ENCODE measurements around the gene YTHDF2. TPM values are rescaled to one million over a fixed set of nuclear protein-coding genes. Genes with fewer than 3 reads are reported as not detected.
"Not testable (repeated sequence)": the region's sequence is repeated elsewhere in the genome, so short reads cannot be mapped to it uniquely, and the experiment has no call there.

Gene YTHDF2
- total RNA-seq (2014; rRNA removed; shearing (Covaris generic)) = 48.2 and 51.3 TPM in 2 replicates

GRCh38 chr1:28736450-28737306 is at the start of gene YTHDF2:
YTHDF2 (plus strand) TSS chr1:28736940; CDS start chr1:28737121, 181 bp downstream.
- peak; percentile 79 for DNase-seq (ENCODE audit: low spot score)

DNA sequence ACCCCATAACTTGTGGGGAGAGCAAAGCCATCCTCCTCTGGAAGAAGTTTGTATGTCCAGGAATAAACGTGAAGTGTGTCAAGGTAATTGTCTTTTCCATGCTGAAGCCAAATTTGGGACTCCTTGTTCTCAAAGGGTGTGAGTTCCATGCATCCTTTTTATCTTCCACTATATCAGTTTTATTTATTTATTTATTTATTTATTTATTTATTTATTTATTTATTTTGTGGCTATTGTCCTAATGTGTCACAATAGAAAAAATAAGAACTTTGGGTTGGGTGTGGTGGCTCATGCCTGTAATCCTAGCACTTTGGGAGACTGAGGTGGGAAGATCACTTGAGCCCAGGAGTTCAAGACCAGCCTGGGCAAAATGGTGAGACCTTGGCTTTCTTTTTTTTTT is 45.1 kb upstream of the YTHDF2 start:
- not testable (repeated sequence) for DNase-seq (ENCODE audit: low spot score)

DNA sequence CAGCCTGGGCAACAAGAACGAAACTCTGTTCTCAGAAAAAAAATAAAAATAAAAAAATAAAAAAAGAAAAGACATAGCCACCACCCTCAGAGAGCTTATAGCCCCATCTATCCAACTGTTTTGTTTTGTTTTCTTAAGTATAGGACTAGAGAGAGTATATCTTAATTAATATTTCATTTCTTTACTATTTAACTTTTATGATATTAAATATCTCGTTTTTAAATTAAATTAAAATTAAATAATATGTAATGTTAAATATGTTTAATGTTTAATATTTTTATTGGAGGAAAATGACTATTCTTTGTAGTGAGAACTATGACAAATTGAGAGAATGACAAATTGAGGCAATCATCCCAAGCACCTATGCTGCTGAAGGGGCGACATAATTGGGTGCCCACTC is 33.1 kb upstream of the YTHDF2 start:
- no peak for DNase-seq (ENCODE audit: low spot score)

DNA sequence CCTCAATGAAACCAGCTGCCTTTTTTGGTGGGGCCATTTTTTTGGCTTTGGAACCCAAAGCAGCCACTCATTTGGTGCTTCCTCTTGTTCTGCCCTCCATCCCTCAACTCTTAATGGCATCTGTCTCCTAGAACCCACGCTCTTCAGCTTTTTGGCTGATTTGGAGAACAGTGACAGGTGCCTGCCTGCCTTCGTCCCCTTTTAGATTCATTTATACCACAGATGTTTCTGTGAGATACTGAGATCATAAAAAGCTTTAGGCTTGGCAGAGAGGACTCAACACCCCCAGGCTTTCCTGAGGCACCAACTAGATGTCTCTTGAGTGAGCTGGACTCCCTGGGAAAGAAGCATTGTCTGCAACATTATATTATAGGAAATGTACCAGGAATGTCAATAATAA is 20.4 kb upstream of the YTHDF2 start:
- DNase-seq (ENCODE audit: low spot score) = no peak

DNA sequence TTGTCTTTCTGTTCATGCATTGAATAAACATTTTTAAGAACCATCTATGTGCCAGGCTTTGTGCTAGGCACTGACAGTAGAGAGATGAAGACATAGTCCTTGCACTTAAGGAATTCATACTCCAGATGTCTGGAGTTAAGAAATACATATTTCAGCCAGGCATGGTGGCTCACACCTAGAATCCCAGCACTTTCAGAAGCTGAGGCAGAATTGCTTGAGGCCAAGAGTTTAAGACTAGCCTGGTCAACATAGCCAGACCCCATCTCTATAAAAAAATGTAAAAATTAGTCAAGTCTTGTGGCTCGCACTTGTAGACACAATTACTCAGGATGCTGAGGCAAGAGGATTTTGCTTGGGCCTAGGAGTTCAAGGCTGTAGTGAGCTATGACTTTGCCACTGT is 18.6 kb upstream of the YTHDF2 start:
- DNase-seq (ENCODE audit: low spot score) = no peak

DNA sequence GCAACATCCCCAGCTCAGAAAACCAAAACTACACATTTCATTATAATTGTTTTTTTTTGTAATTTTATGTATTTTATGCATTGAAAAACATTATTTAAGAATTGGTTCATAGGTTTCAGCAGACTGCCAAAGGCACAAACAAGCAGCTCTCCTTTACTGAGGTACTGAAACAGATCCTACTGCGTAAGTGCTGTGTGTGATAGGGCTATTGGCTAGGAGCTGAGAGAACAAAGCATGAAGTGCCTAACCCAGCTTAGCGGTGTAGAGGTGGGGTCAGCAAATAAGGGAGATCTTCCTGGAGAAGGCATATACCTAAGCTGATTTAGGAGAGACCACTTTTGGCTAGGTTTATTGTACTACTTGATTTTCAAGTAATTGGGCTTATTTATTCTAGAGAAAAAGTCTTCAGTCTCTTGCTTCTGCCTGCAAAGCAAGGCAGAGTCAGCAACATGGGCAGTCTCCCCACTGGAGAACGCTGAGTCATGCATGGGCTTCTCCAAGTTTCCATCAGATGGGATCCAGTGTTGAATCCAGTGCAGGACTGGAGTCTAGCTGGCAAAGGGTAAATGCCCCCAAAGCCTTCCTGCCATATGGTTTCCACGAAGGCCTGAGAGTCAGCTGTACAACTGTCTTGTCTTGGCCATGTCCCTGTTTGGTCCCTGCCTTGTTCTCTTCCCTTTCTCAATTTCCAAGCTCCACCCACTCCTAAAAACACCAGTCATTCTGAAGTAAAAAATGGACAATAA is 18.0 kb upstream of the YTHDF2 start:
- peak; percentile 3 for DNase-seq (ENCODE audit: low spot score)

DNA sequence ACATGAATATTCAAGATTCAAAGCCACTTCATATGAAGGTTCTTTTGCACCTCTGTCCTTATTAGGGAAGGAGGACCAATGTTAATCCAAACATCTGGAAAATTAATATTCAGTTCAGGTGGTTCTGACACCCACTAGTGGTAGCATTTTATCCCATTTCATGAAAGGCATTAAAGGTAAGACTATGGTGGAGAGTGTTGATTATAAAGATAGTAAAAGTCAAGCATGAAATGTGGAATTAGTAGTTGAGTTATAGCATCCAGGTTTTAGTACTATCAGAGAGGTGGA is 17.5 kb upstream of the YTHDF2 start:
- no peak for DNase-seq (ENCODE audit: low spot score)

GRCh38 chr1:28720376-28720775 is 16.4 kb upstream of the YTHDF2 start:
- DNase-seq (ENCODE audit: low spot score) = no peak

GRCh38 chr1:28721927-28722326 is 14.8 kb upstream of the YTHDF2 start:
- peak; percentile 29 for DNase-seq (ENCODE audit: low spot score)

- DNase-seq (ENCODE audit: low spot score) = not testable (repeated sequence)
Measured at GRCh38 chr1:28725365-28725764, 11.4 kb upstream of the YTHDF2 start.

DNA sequence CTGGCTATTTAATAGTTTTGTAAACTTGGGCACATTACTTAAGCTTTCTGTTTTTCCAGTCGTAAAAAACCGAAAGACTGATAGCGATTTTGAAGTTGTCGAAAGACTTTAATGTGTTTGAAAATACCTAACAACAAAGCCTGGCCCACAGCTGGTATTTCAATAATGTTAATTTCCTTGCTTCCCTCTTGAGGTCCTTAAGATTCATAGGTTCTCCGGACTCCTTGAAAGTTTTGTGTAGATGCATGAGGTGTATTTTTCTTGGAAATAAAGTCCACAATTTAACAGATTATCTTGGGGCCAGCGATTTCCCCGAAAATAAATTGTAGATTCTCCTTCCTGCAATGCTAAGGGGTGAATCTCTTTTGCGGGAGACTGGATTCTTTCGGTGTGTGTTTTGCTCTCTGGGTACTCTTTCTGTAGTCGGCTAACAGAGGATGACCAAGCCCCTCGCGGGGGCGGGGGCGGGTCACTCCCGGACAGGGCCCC is 735 bp upstream of the YTHDF2 start:
- DNase-seq (ENCODE audit: low spot score) = no peak

DNA sequence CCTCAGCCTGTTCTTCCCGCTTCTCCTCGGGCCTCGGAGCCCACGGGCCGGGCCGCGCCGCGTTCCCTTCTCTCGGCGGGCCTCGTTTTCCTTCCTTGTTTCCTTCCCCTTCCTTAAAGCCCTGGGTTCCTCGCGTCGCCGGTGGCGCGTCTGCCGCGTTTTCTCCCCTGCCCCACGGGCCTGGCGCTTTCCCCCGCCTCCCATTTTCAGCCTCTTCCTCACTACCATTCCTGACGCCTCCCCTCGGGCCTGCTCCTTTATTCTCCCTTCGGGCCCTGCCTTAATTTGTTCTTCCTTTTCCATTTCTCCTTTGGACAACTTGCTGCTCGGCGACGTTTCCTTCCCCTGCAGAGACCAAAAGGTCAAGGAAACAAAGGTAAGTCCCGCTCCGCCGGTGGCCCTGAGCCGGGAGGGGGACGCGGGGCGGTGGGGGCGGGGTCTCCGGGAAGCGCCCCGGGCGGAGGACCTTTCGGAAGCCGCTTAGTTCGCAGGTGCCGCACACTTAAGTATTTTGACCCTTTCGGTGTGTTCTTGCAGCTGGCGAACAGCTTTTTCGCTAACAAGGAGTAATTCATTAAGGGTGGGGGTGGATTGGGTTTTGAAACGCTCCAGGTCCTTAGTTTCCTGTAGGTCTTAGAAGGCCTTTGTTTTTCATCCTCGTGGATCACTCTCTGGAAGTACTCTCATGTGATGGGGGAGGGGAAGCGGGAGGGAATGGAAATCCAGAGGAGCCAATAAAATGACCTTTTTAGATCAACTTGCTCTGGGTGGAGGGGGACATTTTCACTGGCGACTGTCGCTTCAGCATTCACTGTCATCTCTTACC is 780 bp downstream of the YTHDF2 start:
- DNase-seq (ENCODE audit: low spot score) = peak; percentile 27

GRCh38 chr1:28740118-28740517 is 3.4 kb downstream of the YTHDF2 start:
- DNase-seq (ENCODE audit: low spot score) = no peak

GRCh38 chr1:28744184-28744583 is 7.4 kb downstream of the YTHDF2 start:
- no peak for DNase-seq (ENCODE audit: low spot score)

DNA sequence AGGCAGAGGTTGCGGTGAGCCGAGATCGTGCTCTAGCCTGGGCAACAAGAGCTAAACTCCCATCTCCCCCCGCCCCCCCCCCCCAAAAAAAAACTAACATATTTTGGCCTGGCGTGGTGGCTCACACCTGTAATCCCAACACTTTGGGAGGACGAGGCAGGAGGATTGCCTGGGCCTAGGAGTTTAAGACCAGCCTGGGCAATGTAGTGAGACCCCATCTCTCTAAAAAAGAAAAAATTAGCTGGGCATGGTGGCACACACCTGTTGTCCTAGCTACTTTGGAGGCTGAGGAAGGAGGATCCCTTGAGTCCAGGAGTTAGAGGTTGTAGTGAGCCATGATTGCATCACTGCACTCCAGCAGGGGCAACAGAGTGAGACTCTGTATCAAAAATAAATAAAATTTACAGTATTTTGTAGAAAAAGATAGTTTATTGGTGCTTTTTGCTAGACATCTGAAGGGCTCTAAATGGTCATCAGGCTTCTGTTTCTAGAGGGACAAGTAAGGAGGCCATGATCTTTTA is 9.0 kb downstream of the YTHDF2 start:
- DNase-seq (ENCODE audit: low spot score) = no peak

DNA sequence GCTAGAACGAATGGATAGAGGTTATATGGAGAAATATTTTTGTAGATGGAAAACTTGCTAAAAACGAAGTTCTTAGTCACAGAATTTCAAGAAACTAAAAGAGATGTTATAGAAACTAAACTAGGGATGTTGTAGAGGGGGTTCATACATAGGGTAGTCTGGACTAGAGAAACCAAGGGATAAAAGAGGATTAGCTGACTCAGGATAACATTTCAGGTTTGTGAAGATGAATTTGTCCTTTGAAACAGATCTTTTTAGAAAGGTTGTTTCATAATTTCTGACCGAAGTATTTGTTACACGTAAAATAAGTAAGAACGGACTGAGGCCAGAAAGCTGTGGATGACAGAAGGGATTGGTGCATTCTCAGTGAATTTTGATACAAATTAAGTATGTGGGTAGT is 13.6 kb downstream of the YTHDF2 start:
- DNase-seq (ENCODE audit: low spot score) = no peak

DNA sequence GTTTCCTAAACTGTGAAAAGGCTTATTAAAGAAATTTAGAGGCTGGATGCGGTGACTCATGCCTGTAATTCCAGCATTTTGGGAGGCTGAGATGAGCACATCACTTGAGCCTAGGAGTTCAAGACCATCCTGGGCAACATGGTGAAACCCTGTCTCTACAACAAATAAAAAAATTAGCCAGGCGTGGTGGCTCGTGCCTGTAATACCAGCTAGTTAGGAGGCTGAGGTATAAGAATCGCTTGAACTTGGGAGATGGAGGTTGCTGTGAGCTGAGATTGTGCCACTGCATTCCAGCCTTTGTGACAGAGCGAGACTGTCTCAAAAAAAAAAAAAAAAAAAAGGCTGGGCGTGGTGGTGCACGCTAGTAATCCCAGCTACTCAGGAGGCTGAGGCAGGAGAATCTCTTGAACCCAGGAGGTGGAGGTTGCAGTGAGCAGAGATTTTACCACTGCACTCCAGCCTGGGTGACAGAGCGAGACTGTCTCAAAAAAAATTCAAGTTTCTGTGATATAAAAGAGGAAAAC is 14.1 kb downstream of the YTHDF2 start:
- not testable (repeated sequence) for DNase-seq (ENCODE audit: low spot score)

DNA sequence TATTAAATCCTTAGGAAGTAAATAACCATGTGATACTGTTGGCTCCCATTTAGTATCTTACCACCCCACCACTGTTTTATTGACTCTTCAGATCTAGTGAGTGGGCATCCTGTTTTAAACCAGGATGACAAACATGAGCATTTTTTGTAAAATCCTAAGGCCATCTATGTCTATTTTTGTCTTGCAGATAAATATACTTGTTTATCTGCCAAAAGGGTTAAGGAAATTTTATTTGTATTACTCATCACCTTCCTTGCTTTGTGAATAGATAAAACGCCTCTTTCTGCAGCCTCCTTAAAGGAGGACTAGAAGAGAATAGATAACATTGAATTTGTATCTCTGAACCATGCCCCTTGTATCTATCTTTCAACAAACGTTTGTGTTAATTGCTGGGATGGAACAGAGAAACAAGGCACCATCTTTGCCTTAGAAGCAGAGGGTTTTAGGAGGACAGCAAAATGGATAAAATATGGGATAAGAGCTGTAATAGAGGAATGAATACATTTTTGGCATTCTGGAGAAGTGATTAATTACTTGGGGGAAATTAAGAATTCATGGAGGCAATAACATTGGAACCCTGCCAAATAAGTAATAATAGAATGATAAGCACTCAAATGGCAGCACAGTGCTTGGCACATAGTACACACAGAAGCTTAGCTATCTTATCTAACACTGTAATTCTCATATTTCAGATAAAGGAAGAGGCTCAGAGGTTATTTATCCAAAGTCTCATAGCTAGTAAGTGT is 14.7 kb downstream of the YTHDF2 start:
- DNase-seq (ENCODE audit: low spot score) = peak; percentile 55

GRCh38 chr1:28755701-28756100 is 19.0 kb downstream of the YTHDF2 start:
- DNase-seq (ENCODE audit: low spot score) = no peak

- no peak for DNase-seq (ENCODE audit: low spot score)
Measured at GRCh38 chr1:28756846-28757245, 20.1 kb downstream of the YTHDF2 start.

DNA sequence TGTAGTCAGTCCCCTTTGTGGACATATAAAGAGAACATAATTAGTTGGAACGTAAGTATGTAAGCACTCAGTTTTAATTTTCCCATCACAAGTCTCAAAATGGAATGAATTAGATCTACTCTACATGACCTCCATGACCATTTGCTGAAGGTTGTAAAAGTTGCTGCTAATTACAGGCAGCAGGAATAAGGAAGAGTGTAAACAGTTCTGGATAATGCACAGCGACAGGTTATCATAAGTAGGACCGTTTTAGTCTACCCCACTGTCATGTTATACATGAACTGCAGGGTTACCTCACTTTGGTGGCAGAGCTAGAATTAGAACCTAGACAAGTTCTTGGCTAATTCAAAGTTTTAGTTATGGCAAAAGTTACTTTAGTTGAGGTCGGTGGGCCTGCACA is 21.7 kb downstream of the YTHDF2 start:
- DNase-seq (ENCODE audit: low spot score) = no peak
